Naive thymus-derived CD8-positive, alpha-beta T cell (primary cell): ENCODE measurements around the gene GLIPR2. TPM values are rescaled to one million over a fixed set of nuclear protein-coding genes. Genes with fewer than 3 reads are reported as not detected.
A peak's percentile ranks its signal among the peaks of the same experiment; 100 is the strongest.

Experiments used
- ATAC-seq, 2 donors: fragments of 150-1000 bp; cut with Tn5 transposase in 1 of 2; sonication (Bioruptor Pico), chemical (Tn5 transposase) in 1 of 2; 1 replicate in 1 of 2; 2 replicates in 1 of 2; pipeline ENCODE4 v1.10.0; 2021; ENCODE audit warnings: mild to moderate bottlenecking in 2 of 2, moderate library complexity in 2 of 2
- POLR2A ChIA-PET: fragments of 350-600 bp; sonication (Branson Sonifier 250); formaldehyde crosslinking; loops from one replicate; lab custom pipeline; 2021; ENCODE audit warnings: antibody characterized with exemption; lab: Charles Lee
- DNase-seq, 10 donors: peaks; one replicate each; pipeline versions ENCODE4 v3.0.0 to v3.0.0-alpha.2; 2020 to 2022
- H3K27ac Mint-ChIP-seq, 10 donors: one replicate each; pipeline ENCODE4 v1.8.0; 2020 to 2022; ENCODE audit warnings: mild to moderate bottlenecking in 10 of 10, mixed read lengths in 10 of 10, moderate library complexity in 4 of 10, inconsistent platforms in 1 of 10
- H3K27me3 Mint-ChIP-seq, 5 donors: one replicate each; pipeline ENCODE4 v1.8.0; 2021 to 2022; ENCODE audit warnings: mixed read lengths in 5 of 5
- H3K36me3 Mint-ChIP-seq, 3 donors: one replicate each; pipeline ENCODE4 v1.8.0; 2020 to 2022; ENCODE audit warnings: mixed read lengths in 3 of 3, mild to moderate bottlenecking in 2 of 3, inconsistent platforms in 1 of 3
- H3K4me1 Mint-ChIP-seq, 4 donors: one replicate each; pipeline ENCODE4 v1.8.0; 2021 to 2022; ENCODE audit warnings: mixed read lengths in 4 of 4
- H3K4me3 Mint-ChIP-seq, 10 donors: one replicate each; pipeline ENCODE4 v1.8.0; 2020 to 2022; ENCODE audit warnings: mild to moderate bottlenecking in 10 of 10, mixed read lengths in 10 of 10, moderate library complexity in 6 of 10, inconsistent platforms in 1 of 10
- H3K9me3 Mint-ChIP-seq, 9 donors: one replicate each; pipeline ENCODE4 v1.8.0; 2020 to 2022; ENCODE audit warnings: mixed read lengths in 9 of 9, mild to moderate bottlenecking in 3 of 9, inconsistent platforms in 1 of 9, moderate library complexity in 1 of 9
- polyA plus RNA-seq, 3 donors: library from polyadenylated mRNA; unstranded; fragments of 300-500 nt; fragmentation: Illumina TruSeq; gene quantifications; one replicate each; pipeline ENCODE4 v1.2.3, GENCODE V29; 2021
- total RNA-seq, 8 experiments: library from RNA in 2 of 8; stranded (reverse) in 2 of 8; gene quantifications; one replicate each; pipeline ENCODE4 v1.2.3 and lab custom pipeline; 2021 to 2026

GLIPR2 gene
- total and polyA plus RNA-seq, 5 experiments from 2014 or later = 7.0 to 78.9 (median 43.2) TPM

- peaks cover 0 to 5% (median 0%) of the 10 kb centered on the region in 5 donors for H3K27me3 Mint-ChIP-seq
- peak within 1 kb of the TSS; percentile 88 to 99 (median 96) for H3K4me3 Mint-ChIP-seq
- H3K4me1 Mint-ChIP-seq = peaks cover 32 to 62% (median 47%) of the 10 kb centered on the region in 4 donors
- H3K36me3 Mint-ChIP-seq = peaks cover 0 to 23% (median 1%) of the 10 kb centered on the region in 3 donors
- POLR2A ChIA-PET = interaction anchor here (0.6 to 2.3 kb wide), 16 partner anchors 11 to 538 kb away, joined by 3 to 14 read pairs (median 4); partner anchors contain the start of genes GLIPR2, GNE, RECK and RNF38
- DNase-seq (peak; percentile 82 to 98 (median 94)), ATAC-seq (peak; percentile 97 to 98)
- peak within 1 kb of the TSS; percentile 62 to 98 (median 94) for H3K27ac Mint-ChIP-seq
- no peaks in the 10 kb centered on the region for H3K9me3 Mint-ChIP-seq
Measured at GRCh38 chr9:36190388-36191289, 54.1 kb downstream of the GLIPR2 start, which contains the start of gene CLTA. TSS of gene CLTA (plus strand) at chr9:36190921. CDS start at chr9:36191057, 136 bp downstream.

- H3K36me3 Mint-ChIP-seq = peaks cover 0 to 25% (median 1%) of the 10 kb centered on the region in 3 donors
- peak overlapping the region; percentile 62 to 98 (median 92) for H3K27ac Mint-ChIP-seq
- H3K27me3 Mint-ChIP-seq = peaks cover 0 to 5% (median 0%) of the 10 kb centered on the region in 5 donors
- peaks cover 32 to 62% (median 48%) of the 10 kb centered on the region in 4 donors for H3K4me1 Mint-ChIP-seq
- ATAC-seq (peak; percentile 18 to 25), DNase-seq (peak in 9 of 10 donors; percentile 13 to 66 (median 31))
- POLR2A ChIA-PET = interaction anchor here (0.6 to 2.3 kb wide), 14 partner anchors 10 to 216 kb away, joined by 3 to 14 read pairs (median 6); partner anchors contain the start of genes GLIPR2, GNE, RECK and RNF38
- no peaks in the 10 kb centered on the region for H3K9me3 Mint-ChIP-seq
- peak overlapping the region; percentile 88 to 99 (median 96) for H3K4me3 Mint-ChIP-seq
Measured at GRCh38 chr9:36191290-36191645, 54.7 kb downstream of the GLIPR2 start.

GRCh38 chr9:36191686-36192085 lies 55.2 kb downstream of the GLIPR2 start:
- Mint-ChIP-seq H3K36me3 (peaks cover 0 to 29% (median 1%) of the 10 kb centered on the region in 3 donors), H3K4me3 (peak overlapping the region; percentile 88 to 99 (median 96)), H3K4me1 (peaks cover 32 to 62% (median 50%) of the 10 kb centered on the region in 4 donors), H3K27ac (peak overlapping the region; percentile 62 to 98 (median 92)), H3K27me3 (peaks cover 0 to 5% (median 0%) of the 10 kb centered on the region in 5 donors), H3K9me3 (no peaks in the 10 kb centered on the region)
- POLR2A ChIA-PET = interaction anchor here (0.6 to 2.3 kb wide), 8 partner anchors 10 to 209 kb away, joined by 3 to 14 read pairs (median 8); partner anchors contain the start of genes GLIPR2, GNE and RNF38
- no peak for ATAC-seq
- DNase-seq = no peak

- peak overlapping the region; percentile 88 to 99 (median 96) for H3K4me3 Mint-ChIP-seq
- H3K36me3 Mint-ChIP-seq = peaks cover 0 to 32% (median 1%) of the 10 kb centered on the region in 3 donors
- ATAC-seq (no peak), DNase-seq (no peak)
- POLR2A ChIA-PET = interaction anchor here (2.0 to 2.3 kb wide), 4 partner anchors 9 to 208 kb away, joined by 8 to 14 read pairs (median 12); partner anchors contain the start of genes GNE and RNF38
- H3K9me3 Mint-ChIP-seq = no peaks in the 10 kb centered on the region
- H3K4me1 Mint-ChIP-seq = peaks cover 32 to 63% (median 52%) of the 10 kb centered on the region in 4 donors
- peak overlapping the region in 8 of 10 donors; percentile 62 to 98 (median 92) for H3K27ac Mint-ChIP-seq
- H3K27me3 Mint-ChIP-seq = peaks cover 0 to 5% (median 0%) of the 10 kb centered on the region in 5 donors
Measured at GRCh38 chr9:36192196-36192595, 55.7 kb downstream of the GLIPR2 start.

- no peak for ATAC-seq
- Mint-ChIP-seq H3K36me3 (peaks cover 0 to 40% (median 1%) of the 10 kb centered on the region in 3 donors), H3K9me3 (no peaks in the 10 kb centered on the region), H3K4me3 (peak overlapping the region; percentile 88 to 99 (median 96)), H3K4me1 (peaks cover 35 to 60% (median 54%) of the 10 kb centered on the region in 4 donors), H3K27me3 (peaks cover 0 to 5% (median 0%) of the 10 kb centered on the region in 5 donors), H3K27ac (peak overlapping the region in 8 of 10 donors; percentile 1 to 95 (median 68))
- POLR2A ChIA-PET = interaction anchor here (0.7 kb wide), 1 partner anchor 1139 kb away, joined by 6 read pairs; no protein-coding TSS in a partner anchor
- DNase-seq = no peak
Measured at GRCh38 chr9:36193023-36193422, 56.5 kb downstream of the GLIPR2 start.

- peaks cover 0 to 2% (median 0%) of the 10 kb centered on the region in 5 donors for H3K27me3 Mint-ChIP-seq
- peaks cover 0 to 53% (median 5%) of the 10 kb centered on the region in 3 donors for H3K36me3 Mint-ChIP-seq
- DNase-seq (no peak), ATAC-seq (no peak)
- no peaks in the 10 kb centered on the region for H3K9me3 Mint-ChIP-seq
- POLR2A ChIA-PET = interaction anchor here (0.5 to 1.4 kb wide), 3 partner anchors 28 to 1180 kb away, joined by 3 read pairs; no protein-coding TSS in a partner anchor
- H3K4me3 Mint-ChIP-seq = peak overlapping the region in 5 of 10 donors; percentile 20 to 52 (median 35)
- peak overlapping the region in 9 of 10 donors; percentile 2 to 95 (median 53) for H3K27ac Mint-ChIP-seq
- peaks cover 35 to 62% (median 54%) of the 10 kb centered on the region in 4 donors for H3K4me1 Mint-ChIP-seq
Measured at GRCh38 chr9:36194326-36195000, 57.9 kb downstream of the GLIPR2 start.

- Mint-ChIP-seq H3K27ac (peak overlapping the region in 2 of 10 donors; percentile 14 to 32), H3K4me1 (peaks cover 20 to 46% (median 36%) of the 10 kb centered on the region in 4 donors), H3K27me3 (no peaks in the 10 kb centered on the region), H3K36me3 (peaks cover 3 to 95% (median 28%) of the 10 kb centered on the region in 3 donors), H3K9me3 (no peaks in the 10 kb centered on the region), H3K4me3 (no peak overlapping the region)
- POLR2A ChIA-PET = no interaction called here
- no peak for DNase-seq
- no peak for ATAC-seq
Measured at GRCh38 chr9:36204906-36205547, 68.5 kb downstream of the GLIPR2 start.

- no peaks in the 10 kb centered on the region for H3K27me3 Mint-ChIP-seq
- POLR2A ChIA-PET = interaction anchor here (0.6 to 0.9 kb wide), 2 partner anchors 8 to 164 kb away, joined by 4 to 7 read pairs; no protein-coding TSS in a partner anchor
- ATAC-seq = no peak
Measured at GRCh38 chr9:36207016-36207415, 70.5 kb downstream of the GLIPR2 start.

GRCh38 chr9:36207546-36208012 lies 71.0 kb downstream of the GLIPR2 start:
- POLR2A ChIA-PET = interaction anchor here (0.6 to 1.9 kb wide), 3 partner anchors 9 to 163 kb away, joined by 4 to 7 read pairs (median 5); partner anchors contain the start of gene CLTA
- no peak for ATAC-seq
- DNase-seq = no peak
- no peaks in the 10 kb centered on the region for H3K27me3 Mint-ChIP-seq
- peak overlapping the region in 9 of 10 donors; percentile 15 to 89 (median 74) for H3K27ac Mint-ChIP-seq
- H3K4me3 Mint-ChIP-seq = peak overlapping the region in 2 of 10 donors; percentile 5 to 47
- H3K4me1 Mint-ChIP-seq = peaks cover 29 to 60% (median 47%) of the 10 kb centered on the region in 4 donors
- no peaks in the 10 kb centered on the region for H3K9me3 Mint-ChIP-seq
- peaks cover 0 to 96% (median 23%) of the 10 kb centered on the region in 3 donors for H3K36me3 Mint-ChIP-seq

More at GRCh38 chr9:36207016-36207415, 70.5 kb downstream of the GLIPR2 start:
- H3K27ac Mint-ChIP-seq = peak overlapping the region in 9 of 10 donors; percentile 44 to 89 (median 72)
- no peaks in the 10 kb centered on the region for H3K9me3 Mint-ChIP-seq
- peaks cover 3 to 96% (median 28%) of the 10 kb centered on the region in 3 donors for H3K36me3 Mint-ChIP-seq
- DNase-seq = no peak
- no peak overlapping the region for H3K4me3 Mint-ChIP-seq
- peaks cover 29 to 62% (median 47%) of the 10 kb centered on the region in 4 donors for H3K4me1 Mint-ChIP-seq

GRCh38 chr9:36208521-36209253 lies 72.2 kb downstream of the GLIPR2 start:
- H3K36me3 Mint-ChIP-seq = peaks cover 0 to 96% (median 23%) of the 10 kb centered on the region in 3 donors
- peak overlapping the region in 9 of 10 donors; percentile 15 to 84 (median 70) for H3K27ac Mint-ChIP-seq
- ATAC-seq (no peak), DNase-seq (no peak)
- POLR2A ChIA-PET = interaction anchor here (1.9 kb wide), 1 partner anchor 18 kb away, joined by 5 read pairs; the partner anchor contains the start of gene CLTA
- H3K4me1 Mint-ChIP-seq = peaks cover 34 to 66% (median 50%) of the 10 kb centered on the region in 4 donors
- H3K9me3 Mint-ChIP-seq = no peaks in the 10 kb centered on the region
- no peaks in the 10 kb centered on the region for H3K27me3 Mint-ChIP-seq
- peak overlapping the region in 1 of 10 donors; percentile 54 for H3K4me3 Mint-ChIP-seq
